ENCODE data around the gene SERPINB2. TPM values are rescaled to one million over a fixed set of nuclear protein-coding genes. Genes with fewer than 3 reads are reported as not detected.
"Not testable (repeated sequence)": the region's sequence is repeated elsewhere in the genome, so short reads cannot be mapped to it uniquely, and the experiment has no call there.

The SERPINB2 gene
- total RNA-seq, 1 donor = 143 TPM

DNA sequence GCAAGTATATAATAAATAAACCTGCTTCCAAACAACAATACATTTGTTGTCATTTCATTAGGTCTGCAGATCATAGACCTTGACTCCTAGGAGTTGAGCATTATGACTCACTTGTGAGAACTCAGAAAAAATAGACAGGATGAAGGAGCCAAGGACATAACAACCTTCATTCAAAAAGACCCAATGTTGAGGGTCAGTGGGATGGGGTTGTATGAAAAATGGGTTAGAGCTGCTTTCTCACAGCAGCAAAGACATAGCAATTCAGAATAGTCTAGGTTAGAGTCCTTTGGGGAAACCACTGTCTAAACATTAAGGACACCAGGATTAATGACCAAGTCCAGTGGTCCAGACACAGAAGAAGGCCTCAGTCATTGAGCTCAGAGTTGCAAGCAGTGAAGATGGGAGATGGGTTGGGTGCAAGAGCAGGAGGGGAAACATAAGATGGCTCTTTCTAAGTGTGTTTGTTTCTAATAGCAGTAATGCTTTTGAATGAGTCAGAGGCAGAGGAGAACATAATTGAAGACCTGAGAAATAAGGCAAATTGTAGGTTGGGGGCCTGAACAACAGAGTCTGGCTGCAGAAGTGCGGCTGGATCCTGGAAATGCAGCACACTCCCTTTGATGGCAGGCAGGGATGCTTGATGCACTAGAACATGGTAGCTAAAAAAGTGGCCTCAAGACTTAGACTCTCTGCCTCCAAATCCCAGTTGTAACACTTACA, 16.5 kb downstream of the SERPINB2 start:
- no peaks in the 10 kb centered on the region for H3K27me3 ChIP-seq (ENCODE audit: insufficient read depth, low read length)

GRCh38 chr18:63904694-63905093, 17.2 kb downstream of the SERPINB2 start:
- no peak overlapping the region for H3K4me3 ChIP-seq (ENCODE audit: low read length)
- H3K27me3 ChIP-seq (ENCODE audit: insufficient read depth, low read length) = no peaks in the 10 kb centered on the region
- peaks cover 25% of the 10 kb centered on the region for H3K4me1 ChIP-seq (ENCODE audit: insufficient read depth, low read length)
- no peaks in the 10 kb centered on the region for H3K9me3 ChIP-seq (ENCODE audit: low read depth, low read length)

More for the DNA sequence above, 16.5 kb downstream of the SERPINB2 start:
- peaks cover 24% of the 10 kb centered on the region for H3K4me1 ChIP-seq (ENCODE audit: insufficient read depth, low read length)
- H3K4me3 ChIP-seq (ENCODE audit: low read length) = no peak overlapping the region
- H3K9me3 ChIP-seq (ENCODE audit: low read depth, low read length) = no peaks in the 10 kb centered on the region

DNA sequence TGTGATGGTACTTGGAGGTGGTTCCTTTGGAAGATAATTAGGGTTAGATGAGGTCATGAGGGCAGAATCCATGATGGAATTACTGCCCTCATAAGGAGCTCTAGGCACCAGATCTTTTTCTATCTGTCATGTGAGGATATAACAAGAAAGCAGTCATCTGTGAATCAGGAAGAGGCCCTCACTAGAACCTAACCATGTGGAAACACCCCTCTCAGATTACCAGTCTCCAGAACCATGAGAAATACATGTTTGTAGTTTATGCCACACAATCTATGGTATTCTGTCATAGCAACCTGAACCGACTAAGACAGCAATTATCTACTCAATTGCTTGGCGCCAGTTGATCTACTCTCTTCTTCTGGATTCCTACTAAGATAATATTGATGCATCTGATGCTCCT, 17.9 kb downstream of the SERPINB2 start:
- Histone ChIP-seq H3K4me1 (ENCODE audit: insufficient read depth, low read length) (peaks cover 25% of the 10 kb centered on the region), H3K4me3 (ENCODE audit: low read length) (no peak overlapping the region), H3K9me3 (ENCODE audit: low read depth, low read length) (no peaks in the 10 kb centered on the region), H3K27me3 (ENCODE audit: insufficient read depth, low read length) (no peaks in the 10 kb centered on the region)

- Histone ChIP-seq H3K27me3 (ENCODE audit: insufficient read depth, low read length) (no peaks in the 10 kb centered on the region), H3K4me3 (ENCODE audit: low read length) (no peak overlapping the region), H3K4me1 (ENCODE audit: insufficient read depth, low read length) (peaks cover 25% of the 10 kb centered on the region), H3K9me3 (ENCODE audit: low read depth, low read length) (no peaks in the 10 kb centered on the region)
These were observed 18.6 kb downstream of the SERPINB2 start for GRCh38 chr18:63906056-63906455.

DNA sequence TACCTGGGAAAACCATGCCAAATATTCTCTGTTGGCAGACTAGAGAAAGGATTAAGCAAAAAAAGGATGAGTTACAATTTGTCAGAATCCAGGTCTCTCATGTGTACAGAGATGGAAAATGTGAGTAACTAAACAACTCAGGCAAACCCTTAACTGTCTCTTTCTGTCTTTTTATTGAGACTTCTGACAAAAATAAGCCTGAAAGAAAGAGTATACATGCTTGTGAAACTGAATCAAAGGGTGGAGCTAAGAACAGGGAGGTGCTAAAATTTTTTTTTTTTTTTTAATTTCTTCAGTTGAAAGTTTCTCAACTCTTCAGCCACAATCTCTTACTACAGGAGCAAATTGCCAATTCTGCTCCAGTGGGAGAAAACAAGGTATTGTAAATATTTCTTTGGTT, 20.2 kb downstream of the SERPINB2 start, which contains the start of gene SERPINB10:
Gene SERPINB10, plus strand, starts transcription at position 295 of the 400 bp plus-strand sequence. CDS start 7,553 bp downstream, outside the sequence.
- Histone ChIP-seq H3K4me3 (ENCODE audit: low read length) (no peak within 1 kb of the TSS), H3K27me3 (ENCODE audit: insufficient read depth, low read length) (no peaks in the 10 kb centered on the region), H3K4me1 (ENCODE audit: insufficient read depth, low read length) (peaks cover 25% of the 10 kb centered on the region), H3K9me3 (ENCODE audit: low read depth, low read length) (no peaks in the 10 kb centered on the region)

- Histone ChIP-seq H3K4me1 (ENCODE audit: insufficient read depth, low read length) (peaks cover 25% of the 10 kb centered on the region), H3K4me3 (ENCODE audit: low read length) (no peak overlapping the region), H3K27me3 (ENCODE audit: insufficient read depth, low read length) (no peaks in the 10 kb centered on the region), H3K9me3 (ENCODE audit: low read depth, low read length) (no peaks in the 10 kb centered on the region)
These were observed 21.4 kb downstream of the SERPINB2 start for GRCh38 chr18:63908858-63909257.

GRCh38 chr18:63909870-63910269, 22.4 kb downstream of the SERPINB2 start:
- Histone ChIP-seq H3K4me1 (ENCODE audit: insufficient read depth, low read length) (peaks cover 25% of the 10 kb centered on the region), H3K9me3 (ENCODE audit: low read depth, low read length) (no peaks in the 10 kb centered on the region), H3K4me3 (ENCODE audit: low read length) (no peak overlapping the region), H3K27me3 (ENCODE audit: insufficient read depth, low read length) (no peaks in the 10 kb centered on the region)

DNA sequence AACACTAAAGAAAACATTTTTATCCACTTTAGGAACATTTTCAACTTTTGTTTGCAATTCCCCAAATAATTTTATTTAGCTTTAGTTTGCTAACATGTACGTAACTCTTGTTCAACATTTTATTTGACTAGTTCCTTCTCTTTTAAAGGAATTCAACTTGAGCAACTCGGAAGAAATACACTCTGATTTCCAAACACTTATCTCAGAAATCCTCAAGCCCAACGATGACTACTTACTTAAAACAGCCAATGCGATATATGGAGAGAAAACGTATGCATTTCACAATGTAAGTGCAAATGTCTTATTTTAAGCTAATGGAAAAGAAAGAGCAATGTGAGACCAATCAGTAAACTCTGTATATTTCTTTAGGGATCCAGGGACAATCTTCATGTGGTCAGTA, 30.3 kb downstream of the SERPINB2 start:
- H3K27me3 ChIP-seq (ENCODE audit: insufficient read depth, low read length) = peaks cover 4% of the 10 kb centered on the region
- H3K4me3 ChIP-seq (ENCODE audit: low read length) = no peak overlapping the region
- H3K4me1 ChIP-seq (ENCODE audit: insufficient read depth, low read length) = peaks cover 36% of the 10 kb centered on the region
- H3K9me3 ChIP-seq (ENCODE audit: low read depth, low read length) = no peaks in the 10 kb centered on the region

GRCh38 chr18:63922049-63922448, 34.5 kb downstream of the SERPINB2 start:
- no peak overlapping the region for H3K4me3 ChIP-seq (ENCODE audit: low read length)
- peaks cover 4% of the 10 kb centered on the region for H3K27me3 ChIP-seq (ENCODE audit: insufficient read depth, low read length)
- no peaks in the 10 kb centered on the region for H3K9me3 ChIP-seq (ENCODE audit: low read depth, low read length)
- H3K4me1 ChIP-seq (ENCODE audit: insufficient read depth, low read length) = peaks cover 36% of the 10 kb centered on the region

DNA sequence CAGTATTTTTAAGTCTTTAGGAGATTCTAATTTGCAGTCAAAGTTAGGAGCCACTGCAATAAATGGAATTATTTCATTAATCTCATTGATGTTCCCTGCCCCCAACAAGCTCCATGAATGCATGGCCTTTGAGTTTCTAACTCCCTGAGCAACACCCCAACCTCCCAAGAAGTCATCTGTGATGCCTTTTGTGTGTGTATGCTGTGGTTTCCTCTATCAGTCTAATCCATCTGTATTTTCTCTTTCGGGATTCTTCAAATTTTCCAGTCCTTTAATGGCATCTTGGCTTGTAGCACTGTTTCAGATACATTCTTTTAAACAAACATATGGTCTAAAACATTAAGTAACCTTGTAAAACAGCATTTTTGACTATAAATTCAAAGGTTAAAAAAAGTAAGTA, 37.0 kb downstream of the SERPINB2 start:
- Histone ChIP-seq H3K4me3 (ENCODE audit: low read length) (no peak overlapping the region), H3K4me1 (ENCODE audit: insufficient read depth, low read length) (peaks cover 28% of the 10 kb centered on the region)

GRCh38 chr18:63928331-63928730, 40.8 kb downstream of the SERPINB2 start:
- H3K27me3 ChIP-seq (ENCODE audit: insufficient read depth, low read length) = no peaks in the 10 kb centered on the region
- H3K4me3 ChIP-seq (ENCODE audit: low read length) = no peak overlapping the region
- peaks cover 25% of the 10 kb centered on the region for H3K4me1 ChIP-seq (ENCODE audit: insufficient read depth, low read length)
- no peaks in the 10 kb centered on the region for H3K9me3 ChIP-seq (ENCODE audit: low read depth, low read length)

More for the DNA sequence above, 37.0 kb downstream of the SERPINB2 start:
- Histone ChIP-seq H3K9me3 (ENCODE audit: low read depth, low read length) (no peaks in the 10 kb centered on the region), H3K27me3 (ENCODE audit: insufficient read depth, low read length) (peaks cover 4% of the 10 kb centered on the region)

DNA sequence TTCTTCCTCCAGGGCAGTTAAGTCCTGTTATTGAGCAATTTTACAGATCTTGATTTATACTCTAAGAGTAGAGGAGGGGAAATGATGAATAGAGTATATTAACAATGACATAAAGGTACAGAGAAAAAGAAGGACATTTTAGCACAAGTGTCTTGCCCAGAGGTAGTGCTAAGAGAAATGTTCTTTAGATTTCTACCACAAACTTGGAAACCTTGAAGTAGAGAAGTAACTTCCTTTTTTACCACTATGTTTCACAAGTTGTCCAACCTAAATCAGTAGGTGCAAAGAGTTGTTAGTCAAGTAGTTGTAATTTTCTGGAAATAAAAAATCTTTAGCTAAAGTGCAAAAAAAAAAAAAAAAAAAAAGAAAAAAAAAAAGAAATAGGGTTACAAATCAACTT, 41.9 kb downstream of the SERPINB2 start:
- H3K27me3 ChIP-seq (ENCODE audit: insufficient read depth, low read length); H3K4me3 ChIP-seq (ENCODE audit: low read length): not testable (repeated sequence)

GRCh38 chr18:63930773-63931354, 43.4 kb downstream of the SERPINB2 start:
- Histone ChIP-seq H3K4me3 (ENCODE audit: low read length) (no peak overlapping the region), H3K4me1 (ENCODE audit: insufficient read depth, low read length) (peaks cover 26% of the 10 kb centered on the region), H3K9me3 (ENCODE audit: low read depth, low read length) (no peaks in the 10 kb centered on the region), H3K27me3 (ENCODE audit: insufficient read depth, low read length) (no peaks in the 10 kb centered on the region)

More for the DNA sequence above, 41.9 kb downstream of the SERPINB2 start:
- peaks cover 25% of the 10 kb centered on the region for H3K4me1 ChIP-seq (ENCODE audit: insufficient read depth, low read length)
- not testable (repeated sequence) for H3K9me3 ChIP-seq (ENCODE audit: low read depth, low read length)

- H3K4me1 ChIP-seq (ENCODE audit: insufficient read depth, low read length) = peaks cover 17% of the 10 kb centered on the region
- H3K27me3 ChIP-seq (ENCODE audit: insufficient read depth, low read length) = peaks cover 5% of the 10 kb centered on the region
- H3K9me3 ChIP-seq (ENCODE audit: low read depth, low read length) = no peaks in the 10 kb centered on the region
- peak overlapping the region; percentile 48 for H3K4me3 ChIP-seq (ENCODE audit: low read length)
These were observed 48.8 kb downstream of the SERPINB2 start for GRCh38 chr18:63936156-63936931.

DNA sequence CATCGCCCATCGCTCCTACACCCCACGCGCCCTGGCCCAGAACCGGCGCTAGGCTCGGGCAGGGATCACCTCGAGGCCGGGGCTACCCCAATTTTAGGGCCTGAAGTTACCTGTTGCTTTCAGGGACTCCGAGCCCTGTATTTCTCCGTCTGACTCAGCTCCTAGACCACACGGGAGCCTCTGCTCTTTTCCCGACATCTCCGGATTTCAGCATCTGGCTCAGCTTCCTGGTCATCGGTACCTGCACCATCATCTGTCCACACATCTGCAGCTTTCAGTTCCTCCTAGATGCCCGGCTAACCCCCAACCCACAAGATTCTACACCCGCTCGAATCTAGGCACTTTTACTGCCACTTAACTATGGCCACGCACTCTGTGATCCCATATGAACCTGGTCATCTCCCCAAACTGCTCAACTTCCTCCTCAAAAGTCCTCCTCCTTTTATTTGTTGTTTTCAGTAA, 49.5 kb downstream of the SERPINB2 start:
- Histone ChIP-seq H3K4me3 (ENCODE audit: low read length) (peak overlapping the region; percentile 48), H3K9me3 (ENCODE audit: low read depth, low read length) (no peaks in the 10 kb centered on the region), H3K4me1 (ENCODE audit: insufficient read depth, low read length) (peaks cover 17% of the 10 kb centered on the region), H3K27me3 (ENCODE audit: insufficient read depth, low read length) (peaks cover 5% of the 10 kb centered on the region)

All from mononuclear cell (primary cell).